ENCODE data around the gene C3orf22.

C3orf22 gene

GRCh38 chr3:126551121-126551838 lies 7.5 kb downstream of the C3orf22 start:
- DNase-seq (ENCODE audit: extremely low read depth, insufficient read length), result no peak
- Histone ChIP-seq H3K27me3 (replicated peaks; ENCODE audit: control insufficient read depth, insufficient read depth, low read length) (no peaks in the 10 kb centered on the region; the same call in none of the 2 replicates), H3K4me3 (replicated peaks; ENCODE audit: low read depth, low read length) (no peak overlapping the region), H3K36me3 (ENCODE audit: control insufficient read depth, insufficient read depth, low read length) (no peaks in the 10 kb centered on the region)
- TF ChIP-seq CTCF (IDR thresholded peaks at IDR 0.05; ENCODE audit: insufficient read depth, low read length, poor library complexity, severe bottlenecking), result no peak

- Histone ChIP-seq H3K36me3 (ENCODE audit: control insufficient read depth, insufficient read depth, low read length) (no peaks in the 10 kb centered on the region), H3K27me3 (replicated peaks; ENCODE audit: control insufficient read depth, insufficient read depth, low read length) (no peaks in the 10 kb centered on the region; the same call in none of the 2 replicates), H3K4me3 (replicated peaks; ENCODE audit: low read depth, low read length) (no peak overlapping the region)
- TF ChIP-seq CTCF (IDR thresholded peaks at IDR 0.05; ENCODE audit: insufficient read depth, low read length, poor library complexity, severe bottlenecking), result no peak
- no peak for DNase-seq (ENCODE audit: extremely low read depth, insufficient read length)
These were observed 8.2 kb downstream of the C3orf22 start for GRCh38 chr3:126550488-126551051.

GRCh38 chr3:126549861-126550487 lies 8.8 kb downstream of the C3orf22 start:
- no peak overlapping the region for H3K4me3 ChIP-seq (replicated peaks; ENCODE audit: low read depth, low read length)
- no peaks in the 10 kb centered on the region; the same call in none of the 2 replicates for H3K27me3 ChIP-seq (replicated peaks; ENCODE audit: control insufficient read depth, insufficient read depth, low read length)
- no peak for TF ChIP-seq CTCF (IDR thresholded peaks at IDR 0.05; ENCODE audit: insufficient read depth, low read length, poor library complexity, severe bottlenecking)
- DNase-seq (ENCODE audit: extremely low read depth, insufficient read length), result no peak
- no peaks in the 10 kb centered on the region for H3K36me3 ChIP-seq (ENCODE audit: control insufficient read depth, insufficient read depth, low read length)

- no peaks in the 10 kb centered on the region; the same call in none of the 2 replicates for H3K27me3 ChIP-seq (replicated peaks; ENCODE audit: control insufficient read depth, insufficient read depth, low read length)
- DNase-seq (ENCODE audit: extremely low read depth, insufficient read length), result no peak
- no peak for TF ChIP-seq CTCF (IDR thresholded peaks at IDR 0.05; ENCODE audit: insufficient read depth, low read length, poor library complexity, severe bottlenecking)
- H3K4me3 ChIP-seq (replicated peaks; ENCODE audit: low read depth, low read length), result no peak overlapping the region
- H3K36me3 ChIP-seq (ENCODE audit: control insufficient read depth, insufficient read depth, low read length), result no peaks in the 10 kb centered on the region
These were observed 9.9 kb downstream of the C3orf22 start for GRCh38 chr3:126548556-126549466.

- DNase-seq (ENCODE audit: extremely low read depth, insufficient read length), result no peak
- H3K4me3 ChIP-seq (replicated peaks; ENCODE audit: low read depth, low read length), result no peak overlapping the region
- H3K27me3 ChIP-seq (replicated peaks; ENCODE audit: control insufficient read depth, insufficient read depth, low read length), result no peaks in the 10 kb centered on the region; the same call in none of the 2 replicates
- TF ChIP-seq CTCF (IDR thresholded peaks at IDR 0.05; ENCODE audit: insufficient read depth, low read length, poor library complexity, severe bottlenecking), result no peak
- no peaks in the 10 kb centered on the region for H3K36me3 ChIP-seq (ENCODE audit: control insufficient read depth, insufficient read depth, low read length)
These were observed 11.0 kb downstream of the C3orf22 start for GRCh38 chr3:126547721-126548120.
